DMS79 (cell line): ENCODE results near the gene COA1.
A peak's percentile ranks its signal among the peaks of the same experiment; 100 is the strongest.
"Not testable (repeated sequence)": the region's sequence is repeated elsewhere in the genome, so short reads cannot be mapped to it uniquely, and the experiment has no call there.

Experiments
- DNase-seq: peaks from one replicate; lab custom pipeline; 2025; lab: John Stamatoyannopoulos, UW

Gene COA1

DNA sequence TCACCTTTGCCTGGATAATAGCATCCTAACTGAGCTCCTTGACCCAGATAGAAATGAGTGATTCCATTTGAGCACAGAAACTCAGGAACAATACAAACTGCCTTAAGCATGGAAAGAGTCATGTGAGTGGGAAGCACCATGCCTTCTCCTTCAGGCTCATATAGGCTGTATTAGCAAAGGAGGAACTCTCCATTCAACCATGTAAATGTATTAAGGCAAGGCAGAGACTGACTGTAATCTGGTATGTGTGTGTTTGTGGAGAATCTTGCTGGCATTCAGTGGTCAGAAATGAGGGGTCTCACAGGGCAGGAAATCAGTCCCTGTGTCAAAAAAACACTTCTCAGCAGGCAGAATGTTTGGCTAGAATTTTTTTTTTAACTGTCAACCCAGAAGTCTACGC is 40.2 kb downstream of the COA1 start:
- no peak for DNase-seq

DNA sequence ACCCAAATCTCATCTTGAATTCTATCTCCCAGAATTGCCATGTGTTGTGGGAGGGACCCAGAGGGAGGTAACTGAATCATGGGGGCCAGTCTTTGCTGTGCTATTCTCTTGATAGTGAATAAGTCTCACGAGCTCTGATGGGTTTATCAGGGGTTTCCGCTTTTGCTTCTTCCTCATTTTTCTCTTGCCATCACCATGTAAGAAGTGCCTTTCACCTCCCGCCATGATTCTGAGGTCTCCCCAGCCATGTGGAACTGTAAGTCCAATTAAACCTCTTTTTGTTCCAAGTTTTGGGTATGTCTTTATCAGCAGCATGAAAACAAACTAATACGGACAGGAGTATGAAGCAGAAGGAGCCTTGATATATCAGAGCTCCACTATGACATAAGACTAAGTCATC is 41.5 kb downstream of the COA1 start:
- DNase-seq = not testable (repeated sequence)

GRCh38 chr7:43686991-43687390 is 42.3 kb downstream of the COA1 start:
- peak; percentile 23 for DNase-seq

DNA sequence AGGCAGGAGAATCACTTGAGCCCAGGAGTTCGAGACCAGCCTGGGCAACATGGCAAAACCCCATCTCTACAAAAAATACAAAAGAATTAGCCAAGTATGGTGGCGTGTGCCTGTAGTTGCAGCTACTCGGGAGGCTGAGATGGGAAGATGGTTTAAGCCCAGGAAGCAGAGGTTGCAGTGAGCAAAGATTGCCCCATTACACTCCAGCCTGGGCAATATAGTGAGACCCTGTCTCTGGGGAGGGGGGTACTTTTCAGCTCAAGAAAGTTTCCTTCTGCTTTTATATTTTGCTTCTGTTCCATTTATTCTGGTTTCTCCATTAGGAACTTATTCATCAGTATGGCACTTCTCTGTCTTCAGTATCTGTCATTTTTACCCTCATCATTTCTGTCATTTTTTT is 48.6 kb downstream of the COA1 start:
- DNase-seq = no peak

- no peak for DNase-seq
Observed at GRCh38 chr7:43679210-43680068, 49.9 kb downstream of the COA1 start.

DNA sequence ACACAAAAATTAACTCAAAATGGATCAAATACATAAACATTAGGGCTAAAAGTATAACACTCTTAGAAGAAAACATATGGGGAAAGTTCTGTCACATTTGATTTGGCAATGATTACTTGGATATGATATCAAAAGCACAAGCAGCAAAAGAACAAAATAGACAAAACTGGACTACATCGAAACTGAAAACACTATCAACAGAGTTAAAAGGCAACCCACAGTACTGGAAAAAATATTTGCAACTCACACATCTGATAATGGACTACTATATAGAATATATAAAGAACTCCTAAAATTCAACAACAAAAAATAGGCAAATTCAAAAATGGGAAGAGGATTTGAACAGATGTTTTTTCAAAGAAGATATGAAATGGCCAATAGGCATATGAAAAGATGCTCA is 51.0 kb downstream of the COA1 start:
- DNase-seq = no peak

DNA sequence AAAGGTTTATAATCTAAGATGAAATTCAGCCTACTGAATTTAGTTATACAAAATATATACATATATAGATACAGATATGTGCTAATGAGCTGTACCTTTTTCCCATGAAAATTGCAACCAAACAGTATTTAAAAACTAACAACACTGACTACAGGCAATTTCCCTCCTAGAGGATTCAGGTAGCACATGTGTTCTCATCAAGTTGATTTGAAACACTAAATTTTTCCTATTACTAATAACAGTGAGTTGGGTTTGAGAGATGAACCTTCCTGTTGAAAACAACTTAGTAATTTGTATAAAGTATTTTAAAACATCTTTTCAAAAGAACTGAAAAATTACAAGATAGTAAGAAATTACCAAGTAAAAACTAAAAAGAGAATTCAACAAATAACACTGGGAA is 51.5 kb downstream of the COA1 start:
- no peak for DNase-seq

GRCh38 chr7:43674559-43675436 is 54.5 kb downstream of the COA1 start:
- no peak for DNase-seq

- DNase-seq = not testable (repeated sequence)
Observed at GRCh38 chr7:43673243-43673976, 55.9 kb downstream of the COA1 start.

GRCh38 chr7:43671521-43671920 is 57.8 kb downstream of the COA1 start:
- DNase-seq = no peak

- DNase-seq = no peak
Observed at GRCh38 chr7:43669286-43670081, 59.8 kb downstream of the COA1 start.

DNA sequence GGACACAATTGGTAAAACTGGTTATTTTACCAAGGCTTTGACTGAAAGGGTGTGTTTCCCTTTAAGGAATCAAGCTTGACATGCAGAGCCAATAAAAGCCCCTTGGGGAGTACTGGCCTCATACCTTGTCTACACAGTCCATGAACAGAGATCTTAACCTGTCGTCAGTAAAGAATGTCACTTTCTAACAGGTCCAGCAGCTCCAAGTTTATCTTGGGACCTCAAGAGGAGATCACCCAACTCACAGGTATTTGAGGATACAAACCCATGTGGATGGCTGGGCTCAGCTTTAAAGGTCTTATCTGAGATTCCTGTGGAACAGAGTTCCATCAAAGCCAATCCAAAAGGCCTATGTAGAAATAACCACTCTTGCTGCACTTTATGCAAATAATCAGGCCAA is 61.3 kb downstream of the COA1 start:
- no peak for DNase-seq

- no peak for DNase-seq
Observed at GRCh38 chr7:43666938-43667337, 62.4 kb downstream of the COA1 start.

- DNase-seq = no peak
Observed at GRCh38 chr7:43664681-43665080, 64.6 kb downstream of the COA1 start.

- DNase-seq = no peak
Observed at GRCh38 chr7:43660141-43660540, 69.2 kb downstream of the COA1 start.

DNA sequence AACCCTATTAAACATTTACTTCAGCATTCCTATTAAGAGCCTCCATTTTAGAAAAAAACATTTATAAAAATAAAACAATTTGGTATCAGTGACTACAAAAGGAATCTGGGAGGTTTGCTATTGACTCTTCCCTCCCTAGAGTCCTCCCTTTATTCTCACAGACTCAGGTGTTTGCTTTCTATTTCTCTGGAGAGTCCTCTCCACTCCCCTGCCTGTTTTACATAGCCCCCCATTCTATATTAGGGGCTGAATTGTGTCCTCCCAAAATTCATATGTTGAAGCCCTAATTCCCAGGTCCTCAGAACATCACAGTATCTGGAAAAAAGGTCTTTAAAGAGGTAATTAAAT is 69.8 kb downstream of the COA1 start:
- no peak for DNase-seq

GRCh38 chr7:43658718-43659548 is 70.4 kb downstream of the COA1 start:
- DNase-seq = no peak

DNA sequence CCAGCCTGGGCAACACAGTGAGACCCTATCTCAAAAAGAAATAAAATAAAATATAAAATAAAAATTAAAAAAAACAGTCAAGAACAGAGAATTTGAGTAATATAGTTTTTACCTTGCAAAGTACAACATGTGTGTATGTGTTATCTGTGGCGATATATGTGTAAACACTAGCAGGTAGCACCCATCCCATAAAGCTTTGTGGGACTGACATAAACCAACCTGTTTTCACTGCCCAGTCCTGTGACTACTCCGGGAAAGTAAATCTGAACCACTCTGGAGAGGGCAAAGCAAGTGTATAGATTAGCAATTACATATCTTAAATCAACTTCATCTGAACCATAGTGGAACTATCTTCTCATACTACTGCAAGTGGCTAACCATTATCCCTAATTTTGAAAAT is 72.3 kb downstream of the COA1 start:
- DNase-seq = no peak

DNA sequence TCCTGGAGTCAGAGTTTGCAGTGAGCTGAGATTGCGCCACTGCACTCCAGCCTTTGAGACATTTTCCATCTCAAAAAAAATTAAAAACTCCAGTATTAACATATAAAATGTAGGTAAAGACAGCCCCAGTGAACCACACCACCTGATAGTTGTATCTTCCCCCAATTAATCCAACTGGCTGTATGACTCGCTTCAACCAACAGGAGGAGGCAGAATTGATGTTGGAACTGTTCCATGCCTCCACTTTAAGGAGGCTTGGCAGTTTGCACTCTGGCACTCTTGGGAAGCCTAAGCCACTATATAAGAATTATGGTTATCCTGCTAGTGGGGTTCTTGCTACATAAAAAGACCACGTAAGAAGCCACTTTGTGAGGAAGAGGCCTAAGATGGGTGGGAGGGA is 73.7 kb downstream of the COA1 start:
- DNase-seq = no peak

DNA sequence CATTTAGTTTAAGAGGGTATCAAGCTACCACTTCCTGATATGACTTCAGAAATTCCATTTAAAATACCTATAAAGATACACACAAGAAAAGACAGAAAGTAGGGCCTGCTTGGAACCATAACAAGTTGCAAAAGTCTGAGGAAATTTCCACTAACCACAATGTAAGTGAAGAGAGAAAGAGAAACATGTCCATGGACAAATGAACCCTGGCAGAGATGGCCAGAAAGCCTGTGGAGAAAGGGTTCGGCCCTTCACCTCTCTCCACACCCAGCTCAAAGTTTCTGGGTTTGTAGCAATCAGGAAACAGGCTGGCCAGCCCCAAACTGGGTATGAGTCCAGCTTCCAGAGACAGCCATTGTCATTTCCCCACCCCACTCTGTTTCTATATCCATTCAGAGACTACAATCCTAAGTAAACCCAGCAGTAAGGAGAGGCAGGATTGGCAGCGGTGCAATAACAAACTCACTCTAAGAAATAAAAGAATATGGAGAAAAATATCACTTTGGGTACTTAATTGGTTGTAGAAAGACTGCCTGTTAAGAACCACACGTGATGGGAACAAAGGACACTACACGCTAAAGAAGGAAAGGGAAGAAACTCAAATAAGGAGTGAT is 75.3 kb downstream of the COA1 start:
- DNase-seq = no peak
